ENCODE results near the gene RERE.

Gene RERE

DNA sequence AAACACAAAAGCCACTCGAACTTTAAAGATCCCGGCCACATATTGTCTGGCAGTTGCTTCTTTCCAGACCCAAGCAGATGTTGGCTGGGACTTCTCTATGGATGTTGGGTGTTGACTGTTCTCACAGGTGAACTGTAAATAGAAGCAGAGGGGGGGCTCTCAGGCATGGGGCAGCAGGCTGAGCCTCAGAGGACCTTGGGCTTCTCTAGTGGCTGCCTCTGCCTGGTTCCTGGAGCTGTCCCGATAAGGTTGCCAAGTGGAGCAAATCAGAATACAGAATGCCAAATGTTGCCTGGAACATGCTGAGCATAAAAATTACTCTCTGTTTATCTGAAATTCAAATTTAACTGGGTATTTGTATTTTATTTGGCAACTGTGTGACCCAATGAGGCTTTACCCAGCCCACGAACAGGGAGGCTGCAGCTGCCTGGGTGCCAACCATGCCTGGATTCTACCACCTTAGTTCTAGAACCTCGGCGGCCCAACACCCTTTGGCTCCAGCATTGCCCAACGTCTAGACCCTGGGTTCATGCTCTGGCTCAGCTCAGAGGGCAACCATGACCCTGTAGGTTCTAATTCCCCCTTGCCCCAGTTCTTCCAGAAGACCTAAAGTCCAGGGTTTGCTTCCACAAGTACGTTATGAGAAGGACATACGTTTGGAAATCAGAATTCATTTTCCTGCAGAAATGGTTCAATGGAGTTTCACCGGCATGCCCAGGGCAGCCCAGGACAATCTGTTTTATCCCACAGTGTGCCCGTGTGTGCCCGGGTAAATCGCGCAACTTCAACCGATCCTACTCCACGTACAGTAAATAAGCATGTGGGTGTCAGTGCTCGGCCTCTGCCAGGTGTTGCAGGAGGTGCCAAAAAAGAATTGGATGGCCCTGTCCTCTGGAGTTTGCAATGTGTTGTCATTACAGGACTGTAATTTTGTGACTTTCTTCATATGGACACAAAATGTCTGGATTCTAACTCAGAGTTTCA is 504.9 kb downstream of the RERE start:
- no peak for DNase-seq

GRCh38 chr1:8311068-8311718 is 506.2 kb downstream of the RERE start:
- DNase-seq = no peak

DNA sequence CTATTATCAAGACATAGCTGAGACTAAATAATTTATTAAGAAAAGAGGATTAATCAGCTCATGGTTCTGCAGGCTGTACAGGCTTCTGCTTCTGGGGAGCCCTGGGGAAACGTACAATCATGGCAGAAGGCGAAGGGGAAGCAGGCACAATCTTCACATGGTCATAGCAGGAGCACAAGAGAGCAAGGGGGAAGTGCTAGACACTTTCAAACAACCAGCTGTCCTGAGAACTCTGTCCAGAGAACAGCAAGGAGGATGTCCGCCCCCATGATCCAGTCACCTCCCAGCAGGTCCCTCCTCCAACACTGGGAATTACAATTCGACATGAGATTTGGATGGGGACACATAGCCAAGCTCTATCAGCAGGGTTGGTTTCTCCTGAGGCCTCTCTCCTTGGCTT is 509.8 kb downstream of the RERE start:
- DNase-seq = no peak

DNA sequence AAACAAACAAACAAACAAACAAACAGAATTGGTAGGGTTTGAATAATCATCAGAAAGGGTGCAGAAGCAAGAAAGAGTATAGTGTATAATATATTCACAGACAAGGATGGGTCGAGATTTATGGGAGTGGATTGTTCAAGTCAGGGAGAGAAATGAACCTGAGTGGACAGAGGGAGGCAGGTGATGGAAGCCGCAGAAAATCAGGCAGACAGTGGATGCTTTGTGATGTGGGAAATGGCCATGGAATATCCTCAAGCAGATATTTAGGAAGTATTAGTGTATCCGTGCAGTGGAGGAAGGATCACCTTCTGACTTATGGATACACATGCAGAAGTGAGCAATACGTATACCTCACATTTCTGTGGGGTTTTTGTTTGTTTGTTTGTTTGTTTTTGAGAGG is 513.6 kb downstream of the RERE start:
- DNase-seq = no peak

- DNase-seq = no peak
Observed at GRCh38 chr1:8303141-8303540, 514.3 kb downstream of the RERE start.
